RWPE2 (cell line): ENCODE results near the gene ACAN.

ENCODE experiments used
- ATAC-seq: fragments of 200-7000 bp; cut with Tn5 transposase; 3 replicates; pipeline ENCODE4 v1.9.1; 2021; ENCODE audit warnings: low read depth
- DNase-seq: peaks from one replicate; pipeline ENCODE4 v3.0.0-alpha.2; 2020; ENCODE audit warnings: low spot score
- H3K27ac ChIP-seq: fragments of 450-650 bp; 2 replicates; pipeline ENCODE4 v1.5.1; 2017; ENCODE audit warnings: mild to moderate bottlenecking; ENCODE audit not compliant: poor library complexity, severe bottlenecking
- H3K27me3 ChIP-seq: fragments of 250-450 bp; sonication (Bioruptor Pico); 2 replicates; pipeline ENCODE4 v1.5.1; 2021; ENCODE audit warnings: mild to moderate bottlenecking, moderate library complexity; ENCODE audit not compliant: insufficient read depth, poor library complexity, severe bottlenecking
- H3K36me3 ChIP-seq: fragments of 250-450 bp; sonication (Bioruptor Pico); 2 replicates; pipeline ENCODE4 v1.5.1; 2020; ENCODE audit warnings: low read depth, mild to moderate bottlenecking, moderate library complexity
- H3K4me1 ChIP-seq: fragments of 250-450 bp; sonication (Bioruptor Pico); 2 replicates; pipeline ENCODE4 v1.5.1; 2021; ENCODE audit warnings: mild to moderate bottlenecking, moderate library complexity; ENCODE audit not compliant: insufficient read depth, poor library complexity, severe bottlenecking
- H3K4me3 ChIP-seq: fragments of 250-450 bp; sonication (Bioruptor Pico); 2 replicates; pipeline ENCODE4 v1.5.1; 2021; ENCODE audit warnings: mild to moderate bottlenecking, moderate library complexity; ENCODE audit not compliant: severe bottlenecking
- H3K9me3 ChIP-seq: fragments of 250-450 bp; sonication (Bioruptor Pico); 2 replicates; pipeline ENCODE4 v1.5.1; 2021; ENCODE audit warnings: mild to moderate bottlenecking, moderate library complexity; ENCODE audit not compliant: severe bottlenecking
- CTCF ChIP-seq: fragments of 450-650 bp; IDR thresholded peaks from one replicate; pipeline ENCODE4 v1.5.1; 2017; ENCODE audit warnings: mild to moderate bottlenecking, moderate library complexity; ENCODE audit not compliant: poor library complexity, severe bottlenecking

Gene ACAN

DNA sequence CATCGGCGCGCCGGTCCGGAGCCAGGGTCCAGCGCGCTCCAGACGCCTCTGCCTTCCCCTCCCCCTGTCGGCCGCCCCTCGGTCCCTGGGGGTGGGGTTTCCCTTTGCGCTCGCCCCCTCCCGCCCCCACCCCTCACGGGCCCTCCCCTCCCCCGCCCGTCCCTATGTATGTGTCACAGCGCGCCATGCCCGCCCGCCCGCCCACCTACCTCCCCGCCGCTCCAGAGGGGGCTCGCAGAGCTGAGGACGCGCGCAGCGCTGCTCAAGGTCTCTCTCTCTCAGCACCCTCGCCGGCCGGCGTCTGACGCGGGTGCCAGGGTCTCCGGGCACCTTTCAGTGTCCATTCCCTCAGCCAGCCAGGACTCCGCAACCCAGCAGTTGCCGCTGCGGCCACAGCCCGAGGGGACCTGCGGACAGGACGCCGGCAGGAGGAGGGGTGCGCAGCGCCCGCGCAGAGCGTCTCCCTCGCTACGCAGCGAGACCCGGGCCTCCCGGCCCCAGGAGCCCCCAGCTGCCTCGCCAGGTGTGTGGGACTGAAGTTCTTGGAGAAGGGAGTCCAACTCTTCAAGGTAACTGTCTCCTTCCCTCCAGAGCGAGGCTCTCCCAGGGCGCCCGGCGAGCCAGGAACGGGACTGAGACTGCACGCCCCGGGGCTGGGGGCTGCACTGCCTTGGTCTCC, at the start of gene ACAN:
Gene ACAN (plus strand): TSS at position 196 of the 679 bp plus-strand sequence. CDS start 32,771 bp downstream, outside the sequence.
- H3K27ac ChIP-seq = no peak within 1 kb of the TSS
- H3K36me3 ChIP-seq = no peaks in the 10 kb centered on the region
- DNase-seq = no peak
- peak within 1 kb of the TSS; percentile 28 for H3K4me3 ChIP-seq
- H3K9me3 ChIP-seq = no peaks in the 10 kb centered on the region
- H3K27me3 ChIP-seq = peaks cover 40% of the 10 kb centered on the region
- peaks cover 12% of the 10 kb centered on the region for H3K4me1 ChIP-seq
- TF ChIP-seq CTCF = no peak
- ATAC-seq = peak; percentile 26

GRCh38 chr15:88756521-88756920, 46.7 kb upstream of the ACAN start:
- DNase-seq = no peak
- Histone ChIP-seq H3K27me3 (peaks cover 2% of the 10 kb centered on the region), H3K27ac (no peak overlapping the region), H3K9me3 (no peaks in the 10 kb centered on the region), H3K36me3 (no peaks in the 10 kb centered on the region), H3K4me3 (no peak overlapping the region), H3K4me1 (no peaks in the 10 kb centered on the region)
- no peak for ATAC-seq
- TF ChIP-seq CTCF = no peak

- no peaks in the 10 kb centered on the region for H3K4me1 ChIP-seq
- TF ChIP-seq CTCF = no peak
- H3K9me3 ChIP-seq = no peaks in the 10 kb centered on the region
- H3K36me3 ChIP-seq = no peaks in the 10 kb centered on the region
- DNase-seq (no peak), ATAC-seq (peak; percentile 48; the same call in 2 of the 3 replicates)
- H3K27ac ChIP-seq = no peak overlapping the region
- peaks cover 2% of the 10 kb centered on the region for H3K27me3 ChIP-seq
- no peak overlapping the region for H3K4me3 ChIP-seq
Observed at GRCh38 chr15:88756921-88757320, 46.3 kb upstream of the ACAN start.

- H3K9me3 ChIP-seq = no peaks in the 10 kb centered on the region
- no peak overlapping the region for H3K27ac ChIP-seq
- ATAC-seq = no peak
- no peak for TF ChIP-seq CTCF
- H3K27me3 ChIP-seq = peaks cover 7% of the 10 kb centered on the region
- H3K4me3 ChIP-seq = no peak overlapping the region
- no peaks in the 10 kb centered on the region for H3K4me1 ChIP-seq
- H3K36me3 ChIP-seq = no peaks in the 10 kb centered on the region
- no peak for DNase-seq
Observed at GRCh38 chr15:88759872-88760271, 43.4 kb upstream of the ACAN start.

DNA sequence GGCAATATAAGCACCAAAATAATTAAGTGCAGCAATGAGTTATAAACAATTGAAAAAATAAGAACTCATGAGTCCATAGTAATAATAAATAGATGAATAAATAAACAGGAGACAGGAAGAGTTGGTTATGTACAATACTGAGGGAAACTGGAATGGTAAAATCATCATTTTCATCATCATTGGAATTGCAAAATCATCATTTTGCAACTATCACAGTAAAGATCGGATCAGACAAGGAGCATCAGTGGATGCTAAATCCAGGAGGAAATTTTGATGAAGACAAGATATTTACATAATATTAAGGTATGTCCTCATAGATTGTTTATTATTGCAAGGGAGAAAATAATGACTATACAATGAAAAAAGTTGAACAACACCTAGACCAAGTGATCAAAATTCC, 38.8 kb upstream of the ACAN start:
- no peak overlapping the region for H3K4me3 ChIP-seq
- H3K27ac ChIP-seq = no peak overlapping the region
- no peaks in the 10 kb centered on the region for H3K36me3 ChIP-seq
- no peaks in the 10 kb centered on the region for H3K9me3 ChIP-seq
- DNase-seq (no peak), ATAC-seq (no peak)
- peaks cover 20% of the 10 kb centered on the region for H3K27me3 ChIP-seq
- TF ChIP-seq CTCF = no peak
- H3K4me1 ChIP-seq = no peaks in the 10 kb centered on the region
